HG03521 (cell line): ENCODE data around the gene TAF4.
"Not testable (repeated sequence)": the region's sequence is repeated elsewhere in the genome, so short reads cannot be mapped to it uniquely, and the experiment has no call there.

Experiments used
- ATAC-seq: cut with Tn5 transposase; IDR thresholded peaks from one replicate; pipeline ENCODE4 v1.9.1; 2021; ENCODE audit warnings: mild to moderate bottlenecking, moderate library complexity; ENCODE audit not compliant: unreplicated experiment

TAF4 gene

GRCh38 chr20:61982191-61982950 lies 83.3 kb downstream of the TAF4 start:
- no peak for ATAC-seq

GRCh38 chr20:61981691-61982090 lies 84.0 kb downstream of the TAF4 start:
- ATAC-seq: not testable (repeated sequence)

- no peak for ATAC-seq
These were observed 84.8 kb downstream of the TAF4 start for GRCh38 chr20:61980647-61981583.

- no peak for ATAC-seq
These were observed 85.7 kb downstream of the TAF4 start for GRCh38 chr20:61979701-61980635.

GRCh38 chr20:61979090-61979489 lies 86.6 kb downstream of the TAF4 start:
- no peak for ATAC-seq

DNA sequence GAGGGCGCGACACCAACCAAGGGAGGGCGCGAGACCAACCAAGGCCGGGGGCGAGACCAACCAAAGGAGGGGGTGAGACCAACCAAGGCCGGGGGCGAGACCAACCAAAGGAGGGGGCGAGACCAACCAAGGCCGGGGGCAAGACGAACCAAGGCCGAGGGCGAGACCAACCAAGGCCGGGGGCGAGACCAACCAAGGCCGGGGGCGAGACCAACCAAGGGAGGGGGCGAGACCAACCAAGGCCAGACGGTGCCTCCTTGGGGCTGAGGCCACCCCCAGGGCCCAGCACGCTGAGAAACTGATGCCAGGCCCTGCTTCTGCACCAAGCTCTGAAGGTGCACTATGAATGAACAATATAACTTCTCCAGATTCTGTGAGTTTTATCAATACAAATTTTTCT lies 87.2 kb downstream of the TAF4 start:
- ATAC-seq: no peak

GRCh38 chr20:61977419-61977786 lies 88.3 kb downstream of the TAF4 start:
- no peak for ATAC-seq

DNA sequence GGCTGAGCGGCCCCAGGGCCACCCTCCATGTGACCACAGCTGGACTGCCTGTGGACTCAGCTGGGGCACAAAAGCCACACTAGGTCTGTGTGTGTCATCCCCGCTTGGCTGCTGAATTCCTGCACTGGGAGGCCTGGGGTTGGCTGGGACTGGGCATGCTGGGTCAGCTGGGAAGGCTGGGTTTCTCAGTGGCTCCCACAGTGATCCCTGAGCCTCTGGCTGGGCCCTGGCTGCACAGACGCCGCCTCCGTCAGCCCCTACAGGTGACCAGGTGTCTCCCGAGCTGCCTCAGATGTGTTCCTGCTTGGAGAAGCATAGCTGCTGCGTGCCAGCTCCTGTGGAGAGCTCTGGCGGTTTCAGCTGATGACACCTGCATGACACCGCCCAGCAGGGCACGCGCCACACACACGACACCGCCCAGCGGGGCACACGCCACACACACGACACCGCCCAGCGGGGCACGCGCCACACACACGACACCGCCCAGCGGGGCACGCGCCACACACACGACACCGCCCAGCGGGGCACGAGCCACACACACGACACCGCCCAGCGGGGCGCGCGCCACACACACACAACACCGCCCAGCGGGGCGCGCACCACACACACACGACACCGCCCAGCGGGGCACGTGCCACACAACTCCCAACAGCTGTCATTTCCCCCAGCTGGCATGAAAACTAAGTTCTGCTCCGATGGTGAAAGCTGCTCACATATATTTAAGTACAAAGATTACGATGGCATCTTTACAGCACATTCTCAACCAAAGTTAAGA lies 88.8 kb downstream of the TAF4 start:
- no peak for ATAC-seq

DNA sequence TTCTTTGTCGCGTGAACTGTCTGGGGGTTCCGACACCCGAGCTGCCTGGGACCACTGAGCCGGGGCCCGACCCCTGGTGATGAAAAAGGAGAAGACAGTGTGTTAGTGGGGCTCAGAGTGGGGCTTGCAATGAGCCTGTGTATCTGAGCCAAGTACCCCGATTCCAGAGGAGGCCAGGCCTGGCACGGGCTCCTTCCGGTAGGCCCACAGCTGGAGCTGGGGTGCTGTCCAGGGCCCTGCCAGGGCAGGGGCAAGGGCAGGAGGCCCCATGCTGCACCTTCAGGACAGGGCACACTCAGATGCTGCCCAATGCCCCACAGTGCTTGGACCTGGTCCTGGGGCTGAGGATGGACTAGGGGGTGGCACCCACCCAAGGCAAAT lies 89.4 kb downstream of the TAF4 start:
- no peak for ATAC-seq

GRCh38 chr20:61975407-61976129 lies 90.1 kb downstream of the TAF4 start:
- no peak for ATAC-seq

- no peak for ATAC-seq
These were observed 91.4 kb downstream of the TAF4 start for GRCh38 chr20:61974357-61974665.

GRCh38 chr20:61973515-61974356 lies 91.9 kb downstream of the TAF4 start:
- ATAC-seq: no peak

DNA sequence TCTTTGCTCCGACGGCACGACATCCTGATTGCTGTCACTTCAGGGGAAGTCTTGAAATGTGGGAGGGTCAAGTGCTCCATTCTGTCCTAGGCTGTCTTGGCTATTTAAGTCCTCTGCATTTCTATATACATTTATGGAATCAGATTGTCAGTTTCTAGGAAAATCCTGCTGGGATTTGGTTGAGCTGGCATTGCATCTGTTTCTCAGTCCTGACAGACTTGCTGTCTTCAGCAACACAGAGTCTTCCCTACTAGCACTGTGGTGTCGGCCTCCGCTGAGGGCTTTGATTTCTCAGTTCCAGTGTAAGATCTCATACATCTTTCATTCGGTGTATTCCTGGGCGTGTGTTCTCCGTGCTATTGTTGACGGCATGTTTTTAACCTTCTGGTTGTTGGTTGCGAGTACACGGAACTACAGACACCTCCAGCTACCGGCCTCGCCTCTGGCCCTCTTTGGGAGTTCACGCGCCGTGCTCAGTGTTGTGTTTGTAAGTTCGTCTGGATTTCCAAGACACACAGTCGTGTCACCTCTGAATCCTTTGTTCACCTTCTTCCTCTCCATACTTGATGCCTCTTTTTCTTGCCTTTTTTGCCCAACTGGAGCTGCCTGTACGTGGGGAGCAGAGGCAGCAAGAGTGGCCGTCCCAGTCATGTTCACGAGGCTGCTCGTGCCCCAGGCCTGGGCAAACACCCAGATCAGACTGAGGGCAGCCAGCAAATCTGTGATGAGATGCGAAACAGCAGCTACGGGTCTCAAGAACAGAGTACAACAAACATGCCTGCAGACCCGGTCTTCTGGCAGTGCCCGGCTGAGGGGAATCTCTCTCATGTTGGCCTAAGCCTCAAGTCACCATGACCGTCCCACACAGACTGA lies 92.8 kb downstream of the TAF4 start:
- no peak for ATAC-seq

GRCh38 chr20:61971595-61971994 lies 94.1 kb downstream of the TAF4 start:
- not testable (repeated sequence) for ATAC-seq

DNA sequence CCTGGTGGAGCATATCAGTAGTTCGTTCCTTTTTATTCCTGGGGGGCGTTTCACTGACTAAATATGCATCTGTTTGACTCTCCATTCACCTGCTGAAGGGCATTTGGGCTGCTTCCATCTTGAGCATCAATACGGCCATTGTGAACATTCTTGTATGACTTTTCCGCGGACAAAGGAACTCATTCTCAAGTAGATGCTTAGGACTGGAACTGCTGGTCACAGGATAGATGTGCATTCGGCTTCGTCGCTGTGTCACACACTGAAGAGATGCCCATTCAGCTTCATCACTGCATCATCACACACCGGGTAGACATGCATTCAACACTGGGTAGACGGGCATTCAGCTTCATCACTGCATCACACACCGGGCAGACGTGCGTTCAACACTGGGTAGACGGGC lies 95.3 kb downstream of the TAF4 start:
- no peak for ATAC-seq

GRCh38 chr20:61969806-61970205 lies 95.9 kb downstream of the TAF4 start:
- no peak for ATAC-seq

DNA sequence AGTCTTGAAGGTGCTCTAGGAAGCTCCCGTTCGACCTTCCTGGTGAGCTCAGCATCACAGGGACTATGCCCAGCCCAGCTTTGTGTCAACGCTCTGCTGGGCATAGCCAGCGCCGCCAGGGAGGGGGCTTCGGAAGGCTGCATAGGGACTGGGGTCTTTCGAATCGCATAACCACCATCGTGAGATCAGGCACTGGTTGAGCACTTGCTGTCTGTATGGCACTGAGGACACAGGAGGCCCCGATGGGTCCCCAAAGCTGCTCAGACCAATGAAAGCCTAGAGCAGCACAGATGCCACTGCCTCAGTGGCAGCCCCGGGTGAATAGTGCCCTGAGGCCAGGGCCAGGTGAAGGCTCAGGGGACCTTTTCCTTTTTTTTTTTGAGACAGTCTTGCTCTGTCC lies 96.7 kb downstream of the TAF4 start:
- no peak for ATAC-seq
